GF-D8 (cell line): Measurements from ENCODE around the gene ITCH.
A peak's percentile ranks its signal among the peaks of the same experiment; 100 is the strongest.
"Not testable (repeated sequence)": the region's sequence is repeated elsewhere in the genome, so short reads cannot be mapped to it uniquely, and the experiment has no call there.

ENCODE experiments used
- DNase-seq: peaks from one replicate; lab custom pipeline; 2025; lab: John Stamatoyannopoulos, UW

ITCH gene

GRCh38 chr20:34343458-34344211, 19.4 kb upstream of the ITCH start:
- DNase-seq, result no peak

DNA sequence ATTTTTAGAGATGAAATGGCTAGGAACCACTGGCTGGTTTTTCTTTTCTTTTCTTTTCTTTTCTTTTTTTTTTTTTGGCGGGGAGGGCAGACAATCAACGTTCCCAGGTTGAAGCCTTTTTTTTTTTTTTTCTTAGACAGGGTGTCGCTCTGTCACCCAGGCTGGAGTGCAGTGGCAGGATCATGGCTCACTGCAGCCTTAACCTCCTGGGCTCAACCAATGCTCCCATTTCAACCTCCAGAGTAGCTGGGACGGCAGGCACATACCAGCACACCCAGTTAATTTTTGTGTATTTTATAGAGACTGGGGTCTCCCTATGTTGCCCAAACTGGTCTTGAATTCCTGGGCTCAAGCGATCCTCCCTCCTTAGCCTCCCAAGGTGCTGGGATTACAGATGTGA, 18.8 kb upstream of the ITCH start:
- no peak for DNase-seq

- no peak for DNase-seq
Measured at GRCh38 chr20:34345402-34345736, 17.7 kb upstream of the ITCH start.

DNA sequence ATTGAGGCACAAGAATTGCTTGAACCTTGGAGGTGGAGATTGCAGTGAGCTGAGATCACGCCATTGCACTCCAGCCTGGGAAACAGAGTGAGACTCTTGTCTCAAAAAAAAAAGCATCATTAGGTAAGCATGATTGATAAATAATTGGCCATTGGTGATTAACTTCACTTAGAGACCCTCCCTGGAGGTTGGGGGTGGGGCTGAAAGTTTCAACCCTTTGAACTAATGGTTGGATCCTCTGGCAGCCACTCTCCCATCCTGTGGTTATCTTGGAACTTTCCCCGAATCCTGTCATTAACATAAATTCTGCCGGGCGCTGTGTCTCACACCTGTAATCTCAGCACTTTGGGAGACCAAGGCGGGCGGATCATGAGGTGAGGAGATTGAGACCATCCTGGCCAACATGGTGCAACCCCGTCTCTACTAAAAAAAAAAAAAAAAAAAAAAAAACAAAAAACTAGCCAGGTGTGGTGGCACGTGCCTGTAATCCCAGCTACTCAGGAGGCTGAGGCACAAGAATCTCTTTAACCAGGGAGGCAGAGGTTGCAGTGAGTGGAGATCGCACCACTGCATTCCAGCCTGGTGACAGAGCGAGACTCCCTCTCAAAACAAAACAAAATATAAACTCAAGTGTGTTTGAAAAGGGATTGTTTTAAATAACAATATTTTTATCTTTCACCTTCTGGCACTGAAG, 17.1 kb upstream of the ITCH start:
- DNase-seq, result not testable (repeated sequence)

GRCh38 chr20:34346533-34346865, 16.6 kb upstream of the ITCH start:
- DNase-seq, result not testable (repeated sequence)

DNA sequence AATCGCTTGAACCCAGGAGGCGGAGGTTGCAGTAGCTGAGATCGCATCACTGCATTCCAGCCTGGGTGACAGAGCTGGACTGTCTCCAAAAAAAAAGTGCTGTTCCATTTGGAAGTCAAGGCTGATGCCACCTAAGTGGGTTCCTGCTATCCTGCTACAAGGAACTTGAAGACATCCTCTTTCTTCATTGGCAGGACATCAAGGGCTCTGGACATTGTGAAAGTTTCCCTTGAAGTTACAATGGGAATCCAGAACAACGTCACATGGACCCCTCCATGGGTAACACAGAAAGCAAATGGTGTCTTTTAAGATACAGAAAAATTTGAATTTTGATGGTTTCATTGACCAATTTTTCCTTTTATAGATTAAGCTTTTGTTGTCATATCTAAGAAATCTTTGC, 15.5 kb upstream of the ITCH start:
- no peak for DNase-seq

DNA sequence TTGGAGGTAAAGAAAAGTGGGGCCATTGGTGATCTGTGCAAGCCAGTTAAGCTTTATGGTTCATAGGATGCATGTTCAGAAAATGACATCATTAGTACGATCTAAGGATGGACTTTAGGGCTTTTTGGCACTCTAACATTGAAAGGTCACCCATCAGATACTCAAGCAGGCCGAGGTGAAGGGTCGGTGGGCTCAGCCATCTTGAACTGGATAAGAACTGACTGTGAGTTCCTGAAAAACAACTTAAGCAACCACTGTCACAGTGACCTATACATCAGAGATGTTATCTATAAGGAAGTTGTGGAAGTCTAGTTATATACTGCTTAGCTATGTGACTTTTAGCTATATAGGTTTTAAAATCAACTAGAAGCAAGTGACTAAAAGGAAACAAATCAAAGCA, 13.0 kb upstream of the ITCH start:
- DNase-seq, result peak; percentile 89

DNA sequence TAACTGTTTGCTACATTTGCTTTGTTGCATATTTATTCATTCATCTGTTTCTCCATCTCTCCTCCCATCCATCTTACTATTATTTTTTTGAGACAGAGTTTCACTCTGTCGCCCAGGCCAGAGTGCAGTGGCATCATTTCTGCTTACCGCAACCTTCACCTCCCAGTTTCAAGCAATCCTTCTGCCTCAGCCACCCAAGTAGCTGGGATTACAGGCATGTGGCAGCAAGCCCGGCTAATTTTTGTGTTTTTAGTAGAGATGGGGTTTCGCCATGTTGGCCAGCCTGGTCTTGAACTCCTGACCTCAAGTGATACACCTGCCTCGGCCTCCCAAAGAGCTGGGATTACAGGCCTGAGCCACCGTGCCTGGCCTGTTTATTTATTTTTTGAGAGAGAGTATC, 9.6 kb upstream of the ITCH start:
- DNase-seq, result not testable (repeated sequence)

DNA sequence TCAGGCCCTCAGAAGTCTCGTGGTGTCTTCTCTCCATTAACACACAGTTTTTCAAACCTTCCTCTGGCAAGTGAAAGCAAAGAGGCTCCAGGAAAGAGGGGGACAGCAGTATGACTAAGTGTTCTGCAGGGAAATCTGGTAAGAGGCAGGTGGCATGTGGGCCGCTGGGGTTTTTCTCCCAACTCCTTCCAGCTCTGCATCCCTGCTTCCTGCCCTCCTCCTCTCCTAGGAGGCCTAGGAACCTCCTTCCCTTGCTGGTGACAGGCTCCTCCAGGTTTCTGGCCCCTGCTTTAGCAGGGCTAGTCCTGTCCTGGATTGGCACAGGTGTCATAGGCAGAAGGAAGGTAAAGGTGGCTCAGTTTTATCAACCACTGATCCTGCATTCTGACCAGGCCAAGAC, 7.6 kb upstream of the ITCH start:
- no peak for DNase-seq

GRCh38 chr20:34359729-34360128, 3.3 kb upstream of the ITCH start:
- not testable (repeated sequence) for DNase-seq

GRCh38 chr20:34362502-34363061, 491 bp upstream of the ITCH start:
- DNase-seq, result no peak

DNA sequence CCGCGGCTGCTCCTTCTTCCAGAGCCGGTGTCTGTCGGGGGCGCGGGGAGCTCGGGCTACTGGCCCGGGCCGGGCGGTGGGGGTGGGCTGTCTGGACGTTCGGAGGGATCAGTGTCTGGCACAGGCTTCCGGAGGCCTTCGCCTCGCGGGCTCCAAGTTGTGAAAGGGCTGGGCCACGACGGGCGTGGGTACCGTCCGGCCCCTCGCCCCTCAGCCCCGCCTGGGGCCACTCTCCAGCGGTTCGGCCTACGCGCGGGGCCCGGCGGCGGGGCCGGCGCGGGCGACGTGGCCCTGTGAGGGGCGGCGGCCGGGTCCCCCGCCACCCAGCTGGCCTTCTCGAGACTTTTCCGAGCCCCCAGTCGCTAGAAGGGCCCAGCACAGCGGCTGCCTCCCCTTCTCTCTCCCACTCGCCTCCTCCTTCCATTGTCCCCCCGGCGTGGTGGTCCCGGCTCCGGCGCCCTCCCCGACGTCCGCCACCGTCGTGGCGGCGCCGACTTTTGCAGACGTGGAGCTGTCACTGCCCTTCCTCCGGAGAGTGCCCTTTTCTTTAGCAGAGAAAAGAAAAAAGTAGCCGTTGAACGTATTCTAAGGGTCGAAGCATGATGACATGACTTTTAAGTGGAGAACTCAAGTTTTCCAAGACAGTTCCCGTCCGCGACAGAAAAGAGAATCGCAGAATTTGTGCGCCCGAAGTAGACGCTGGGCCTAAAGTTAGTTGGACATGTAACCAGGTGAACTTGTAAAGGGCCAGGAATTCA, 571 bp downstream of the ITCH start:
- DNase-seq, result no peak

DNA sequence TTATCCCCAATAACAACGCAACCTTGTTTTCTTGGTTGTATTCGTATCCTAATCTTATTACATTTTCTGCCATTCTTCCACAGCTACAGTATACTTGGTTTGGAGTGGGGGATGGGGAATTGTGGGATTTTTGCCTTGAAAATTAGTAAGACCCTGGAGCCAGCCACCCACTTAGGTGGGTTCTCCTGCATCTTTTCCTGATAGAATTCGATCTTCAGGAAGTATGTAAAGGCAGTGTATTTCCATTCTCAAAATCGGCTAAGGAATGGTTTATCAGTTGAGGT, 1.1 kb downstream of the ITCH start:
- DNase-seq, result no peak

- DNase-seq, result peak; percentile 45
Measured at GRCh38 chr20:34365765-34366213, 2.7 kb downstream of the ITCH start.

- DNase-seq, result no peak
Measured at GRCh38 chr20:34367155-34367554, 4.1 kb downstream of the ITCH start.

DNA sequence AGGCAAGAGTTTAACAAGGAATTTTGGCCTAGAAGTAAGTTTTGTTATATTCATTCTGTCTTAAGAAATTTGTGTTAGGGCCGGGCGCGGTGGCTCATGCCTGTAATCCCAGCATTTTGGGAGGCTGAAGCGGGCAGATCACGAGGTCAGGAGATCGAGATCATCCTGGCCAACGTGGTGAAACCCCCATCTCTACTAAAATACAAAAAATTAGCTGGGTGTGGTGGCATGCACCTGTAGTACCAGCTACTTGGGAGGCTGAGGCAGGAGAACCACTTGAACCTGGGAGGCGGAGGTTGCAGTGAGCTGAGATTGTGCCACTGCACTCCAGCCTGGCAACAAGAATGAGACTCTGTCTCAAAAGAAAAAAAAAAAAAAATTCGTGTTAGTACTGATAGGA, 4.8 kb downstream of the ITCH start:
- not testable (repeated sequence) for DNase-seq

GRCh38 chr20:34368547-34368946, 5.5 kb downstream of the ITCH start:
- DNase-seq, result no peak

- DNase-seq, result no peak
Measured at GRCh38 chr20:34369265-34369664, 6.2 kb downstream of the ITCH start.

GRCh38 chr20:34370062-34370461, 7.0 kb downstream of the ITCH start:
- DNase-seq, result no peak

DNA sequence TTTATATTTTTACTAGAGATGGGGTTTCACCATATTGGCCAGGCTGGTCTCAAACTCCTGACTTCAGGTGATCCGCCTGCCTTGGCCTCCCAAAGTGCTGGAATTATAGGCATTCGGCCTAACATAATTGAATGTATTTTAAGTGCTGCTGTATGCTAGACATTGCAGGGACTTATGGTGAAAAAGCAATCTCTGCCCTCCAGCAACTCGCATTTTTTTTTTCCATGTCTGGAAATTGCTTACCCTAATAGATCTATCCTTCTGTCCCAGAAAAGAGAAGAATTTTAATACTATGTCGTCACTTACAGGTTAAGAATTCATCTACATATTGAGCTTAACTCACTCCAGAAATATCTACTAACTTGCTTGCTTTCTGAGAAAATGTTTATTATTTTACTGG, 10.4 kb downstream of the ITCH start:
- no peak for DNase-seq

DNA sequence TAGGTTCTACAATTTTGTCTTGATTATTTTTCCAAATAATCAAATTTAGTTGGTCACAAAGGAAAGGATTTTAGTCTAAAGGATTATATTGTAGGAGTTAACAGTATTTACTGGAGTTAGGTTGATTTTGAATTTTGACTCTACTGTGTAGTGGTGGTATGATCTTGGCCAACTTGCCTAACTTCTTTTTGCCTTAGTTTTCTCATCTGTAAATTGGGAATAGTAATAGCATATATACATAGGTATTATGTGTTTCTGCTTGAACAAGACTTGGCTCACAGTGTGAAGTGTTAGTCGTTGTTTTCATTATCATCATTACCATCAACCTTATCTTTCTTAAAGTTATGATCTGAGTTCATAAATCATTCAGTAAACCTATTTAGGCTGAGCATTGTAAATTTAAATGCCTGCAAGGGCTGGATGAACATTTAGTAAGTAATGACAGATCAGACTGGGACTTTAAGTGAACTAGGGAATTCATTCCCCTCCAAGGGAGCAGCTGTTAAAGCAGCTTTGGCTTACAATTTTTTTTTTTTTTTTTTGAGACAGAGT, 11.2 kb downstream of the ITCH start:
- DNase-seq, result no peak

GRCh38 chr20:34375977-34376430, 12.9 kb downstream of the ITCH start:
- DNase-seq, result peak; percentile 72
